GM12878 (cell line): ENCODE results near the gene GPRC5D. TPM values are rescaled to one million over a fixed set of nuclear protein-coding genes. Genes with fewer than 3 reads are reported as not detected.

Source experiments
- ATAC-seq: fragments of 200-7000 bp; cut with Tn5 transposase; 3 replicates; pipeline ENCODE4 v1.9.1; 2020; ENCODE audit warnings: mild to moderate bottlenecking, moderate library complexity
- BruUV-seq: library from RNA; stranded (reverse); fragments of 400-500 nt; replicated peaks from 2 replicates; lab custom pipeline; 2021; lab: Mats Ljungman, UMichigan
- CTCF ChIA-PET: fragments of 300-600 bp; sonication (Branson Sonifier 250); formaldehyde crosslinking; extraction: SDS; loops from one replicate; lab custom pipeline; 2021; ENCODE audit warnings: inconsistent platforms; lab: Yijun Ruan, JAX
- POLR2A ChIA-PET: fragments of 350-600 bp; formaldehyde crosslinking; extraction: SDS; loops from one replicate; lab custom pipeline; 2021; ENCODE audit warnings: inconsistent platforms; lab: Charles Lee
- RAD21 ChIA-PET: fragments of 300-600 bp; sonication (Branson Sonifier 250); formaldehyde crosslinking; loops from one replicate; lab custom pipeline; 2023; ENCODE audit warnings: antibody characterized with exemption; ENCODE audit not compliant: unreplicated experiment; lab: Charles Lee
- SMC1A ChIA-PET: fragments of 300-600 bp; sonication (Branson Sonifier 250); formaldehyde crosslinking; loops from one replicate; lab custom pipeline; 2023; ENCODE audit not compliant: unreplicated experiment, uncharacterized antibody; lab: Charles Lee
- DNase-seq: peaks from one replicate; pipeline ENCODE4 v3.0.0-alpha.2; 2011; ENCODE audit warnings: low read depth, low spot score
- FAIRE-seq: peaks from 3 replicates; lab custom pipeline; 2011; peaks lifted over from hg19 to GRCh38; lab: Jason Lieb, UNC
- H2AFZ ChIP-seq: 2 replicates; pipeline ENCODE4 v1.6.0; 2011; ENCODE audit warnings: low read depth, low read length, control low read depth; ENCODE audit not compliant: control insufficient read depth
- H3K27ac ChIP-seq: 2 replicates; pipeline ENCODE4 v1.5.1; 2011; ENCODE audit warnings: control low read depth; ENCODE audit not compliant: control insufficient read depth, insufficient read depth
- H3K27me3 ChIP-seq, 2 experiments: replicated peaks in 1 of 2; 2 replicates each; pipeline versions ENCODE4 v1.6.0 to v1.6.1; 2011; ENCODE audit warnings: low read length in 1 of 2; ENCODE audit not compliant: control insufficient read depth in 2 of 2, insufficient read depth in 2 of 2
- H3K36me3 ChIP-seq, 2 experiments: 2 replicates each; pipeline ENCODE4 v1.5.1; 2011; ENCODE audit warnings: low read length in 1 of 2; ENCODE audit not compliant: control insufficient read depth in 2 of 2, insufficient read depth in 2 of 2
- H3K4me1 ChIP-seq: 2 replicates; pipeline ENCODE4 v1.6.1; 2011; ENCODE audit warnings: mild to moderate bottlenecking, low read length, moderate library complexity, mixed read lengths; ENCODE audit not compliant: control insufficient read depth, insufficient read depth
- H3K4me2 ChIP-seq: 2 replicates; pipeline ENCODE4 v1.6.0; 2011; ENCODE audit warnings: control low read depth; ENCODE audit not compliant: control insufficient read depth, insufficient read depth
- H3K4me3 ChIP-seq: fragments of 200-600 bp; sonication (generic); 2 replicates; pipeline ENCODE4 v1.5.1; 2016
- H3K79me2 ChIP-seq: 2 replicates; pipeline ENCODE4 v1.6.0; 2011; ENCODE audit warnings: low read length; ENCODE audit not compliant: control insufficient read depth, insufficient read depth
- H3K9ac ChIP-seq: 2 replicates; pipeline ENCODE4 v1.8.0; 2011; ENCODE audit warnings: low read length, control low read depth, mixed read lengths; ENCODE audit not compliant: control insufficient read depth, insufficient read depth
- H3K9me3 ChIP-seq: replicated peaks from 3 replicates; pipeline ENCODE4 v1.5.1; 2011; ENCODE audit warnings: mild to moderate bottlenecking, low read length; ENCODE audit not compliant: control insufficient read depth, insufficient read depth
- H4K20me1 ChIP-seq: 2 replicates; pipeline ENCODE4 v1.6.0; 2011; ENCODE audit not compliant: control insufficient read depth, insufficient read depth
- BCL3 ChIP-seq: IDR thresholded peaks from 2 replicates; pipeline ENCODE4 v1.6.1; 2011; ENCODE audit warnings: borderline replicate concordance, low read depth, mild to moderate bottlenecking, moderate library complexity, low read length; ENCODE audit not compliant: insufficient read depth, poor library complexity, severe bottlenecking
- HDAC2 ChIP-seq: fragments of 200-600 bp; sonication (generic); IDR thresholded peaks from 2 replicates; pipeline ENCODE4 v1.6.1; 2017
- HSF1 ChIP-seq: fragments of 150-350 bp; IDR thresholded peaks from 2 replicates; pipeline ENCODE4 v1.6.1; 2014; ENCODE audit warnings: mild to moderate bottlenecking, low read depth, low read length
- JUND ChIP-seq: IDR thresholded peaks from 2 replicates; pipeline ENCODE4 v1.6.1; 2012; ENCODE audit warnings: low read depth, mild to moderate bottlenecking, low read length, improper control_type of control experiment, moderate library complexity
- MEF2B ChIP-seq: fragments of 450-650 bp; IDR thresholded peaks from 2 replicates; pipeline ENCODE4 v1.6.1; 2018; ENCODE audit warnings: mild to moderate bottlenecking, moderate library complexity; ENCODE audit not compliant: partially characterized antibody, poor library complexity, severe bottlenecking
- MYB ChIP-seq: fragments of 150-350 bp; IDR thresholded peaks from 2 replicates; pipeline ENCODE4 v1.6.1; 2014; ENCODE audit warnings: mild to moderate bottlenecking, low read depth, low read length, borderline replicate concordance
- NR2F1 ChIP-seq: fragments of 450-650 bp; conservative IDR thresholded peaks from 2 replicates; pipeline ENCODE4 v1.6.1; 2017; ENCODE audit warnings: mild to moderate bottlenecking
- PBX3 ChIP-seq: IDR thresholded peaks from 2 replicates; pipeline ENCODE4 v1.6.1; 2011; ENCODE audit warnings: mild to moderate bottlenecking, low read depth, low read length, moderate library complexity; ENCODE audit not compliant: insufficient replicate concordance
- POLR2AphosphoS2 ChIP-seq: IDR thresholded peaks from 2 replicates; pipeline ENCODE4 v1.6.1; 2011; ENCODE audit warnings: low read depth, mild to moderate bottlenecking, low read length, improper control_type of control experiment, moderate library complexity
- ZNF274 ChIP-seq: IDR thresholded peaks from one replicate; pipeline ENCODE4 v1.8.0; 2011; ENCODE audit not compliant: insufficient read length, insufficient read depth
- WGBS: methylation state at CpG from one replicate; pipeline ENCODE4 v1.1.6; 2016; ENCODE audit warnings: low lambda C conversion rate; ENCODE audit not compliant: insufficient replicate concordance, insufficient coverage; ENCODE audit errors: missing lambda C conversion rate; 5-methylcytosine and 5-hydroxymethylcytosine counted together
- in situ Hi-C: fragments of 300-500 bp; cut with MboI; formaldehyde crosslinking; loops from 9 replicates; pipeline ENCODE4 v1.14.3; 2018; ENCODE audit warnings: mixed read lengths
- intact Hi-C: fragments of 100-400 bp; cut with micrococcal nuclease; formaldehyde crosslinking; loops from one replicate; pipeline ENCODE4 v1.14.2; 2022; ENCODE audit not compliant: unreplicated experiment
- polyA plus RNA-seq, 11 experiments: library from polyadenylated mRNA; depleted of rRNA in 4 of 11; unstranded in 6 of 11; stranded (reverse) in 5 of 11; fragments of >200 nt; fragmentation: Nextera tagmentation in 4 of 11; fragmentation: Illumina TruSeq in 1 of 11; extraction: Ambion mirVana in 4 of 11; extraction: Trizol in 1 of 11; gene quantifications; 1 replicate in 1 of 11; 2 replicates in 10 of 11; pipeline versions ENCODE4 v1.2.1 to v1.2.3, GENCODE V29; 2011 to 2016; ENCODE audit warnings: inconsistent platforms in 2 of 11, missing spikeins in 2 of 11, low read depth in 1 of 11
- total RNA-seq, 4 experiments: library from RNA; depleted of rRNA in 3 of 4; stranded (reverse); fragments of >200 nt in 3 of 4; fragmentation: Illumina TruSeq in 1 of 4; extraction: Trizol in 1 of 4; gene quantifications; 2 replicates each; pipeline versions ENCODE4 v1.2.1 to v1.2.3, GENCODE V29; 2013 to 2021

GPRC5D gene
- total and polyA plus RNA-seq, 10 of the 15 experiments (the other 5 are each of a cell fraction or from before 2014, with no cell fraction given), result 0.18 to 0.90 (median 0.37) TPM; not detected in 3

- no peak overlapping the region for H3K27ac ChIP-seq
- no peak overlapping the region for H3K9ac ChIP-seq
- no peaks in the 10 kb centered on the region for H4K20me1 ChIP-seq
- H2AFZ ChIP-seq, result no peak overlapping the region
- H3K36me3 ChIP-seq, result no peaks in the 10 kb centered on the region
- FAIRE-seq, result no peak
- in situ Hi-C loops, result no loop called here
- CTCF ChIA-PET, result interaction anchor here (0.6 kb wide), 2 partner anchors 78 to 1158 kb away, joined by 3 to 4 read pairs; no protein-coding TSS in a partner anchor
- H3K27me3 ChIP-seq, result peaks cover 5% of the 10 kb centered on the region in 2 experiments; a peak in 3 of 4 replicates
- H3K9me3 ChIP-seq, result no peaks in the 10 kb centered on the region
- intact Hi-C loops, result no loop called here
- H3K79me2 ChIP-seq, result no peaks in the 10 kb centered on the region
- TF ChIP-seq MEF2B (no peak), BCL3 (peak; percentile 30)
- H3K4me1 ChIP-seq, result no peaks in the 10 kb centered on the region
- WGBS, result 8% methylated on average over 2 of the region's 2 CpGs
- BruUV-seq, result no TSS peak
- no peak for DNase-seq
- SMC1A ChIA-PET, result interaction anchor here (0.9 kb wide), 1 partner anchor 104 kb away, joined by 3 read pairs; no protein-coding TSS in a partner anchor
- H3K4me2 ChIP-seq, result no peak overlapping the region
- no peak overlapping the region for H3K4me3 ChIP-seq
- POLR2A ChIA-PET, result interaction anchor here (0.6 kb wide), 1 partner anchor 14 kb away, joined by 3 read pairs; no protein-coding TSS in a partner anchor
- no peak for ATAC-seq
- RAD21 ChIA-PET, result no interaction called here
Measured at GRCh38 chr12:12896260-12896659, 55.7 kb downstream of the GPRC5D start.

- BruUV-seq, result no TSS peak
- Histone ChIP-seq H3K4me3 (no peak overlapping the region), H3K27me3 (peaks cover 8 to 12% of the 10 kb centered on the region in 2 experiments), H3K36me3 (no peaks in the 10 kb centered on the region), H3K4me1 (no peaks in the 10 kb centered on the region; the same call in 1 of the 2 replicates), H2AFZ (no peak overlapping the region), H3K9ac (no peak overlapping the region), H3K79me2 (no peaks in the 10 kb centered on the region), H3K4me2 (no peak overlapping the region), H3K27ac (no peak overlapping the region), H3K9me3 (no peaks in the 10 kb centered on the region), H4K20me1 (no peaks in the 10 kb centered on the region)
- intact Hi-C loops, result no loop called here
- ATAC-seq (no peak), FAIRE-seq (no peak), DNase-seq (no peak)
- 29% methylated on average over 5 of the region's 5 CpGs for WGBS
- in situ Hi-C loops, result no loop called here
- POLR2A ChIA-PET, result no interaction called here
- RAD21 ChIA-PET, result no interaction called here
- CTCF ChIA-PET, result interaction anchor here (0.7 kb wide), 1 partner anchor 21 kb away, joined by 3 read pairs; no protein-coding TSS in a partner anchor
- SMC1A ChIA-PET, result no interaction called here
- TF ChIP-seq PBX3, result no peak
- TF ChIP-seq POLR2AphosphoS2, result no peak
- TF ChIP-seq HDAC2, result no peak
- no peak for TF ChIP-seq MYB
- no peak for TF ChIP-seq HSF1
- no peak for TF ChIP-seq ZNF274
- no peak for TF ChIP-seq NR2F1
- no peak for TF ChIP-seq JUND
Measured at GRCh38 chr12:12893438-12893837, 58.5 kb downstream of the GPRC5D start.
